Measurements from ENCODE around the gene PLXNA2. TPM values are rescaled to one million over a fixed set of nuclear protein-coding genes. Genes with fewer than 3 reads are reported as not detected.

The PLXNA2 gene
- total and polyA plus RNA-seq, 2 of the 4 experiments (the other 2 are of a cell fraction) = 0.72 to 1.1 TPM

DNA sequence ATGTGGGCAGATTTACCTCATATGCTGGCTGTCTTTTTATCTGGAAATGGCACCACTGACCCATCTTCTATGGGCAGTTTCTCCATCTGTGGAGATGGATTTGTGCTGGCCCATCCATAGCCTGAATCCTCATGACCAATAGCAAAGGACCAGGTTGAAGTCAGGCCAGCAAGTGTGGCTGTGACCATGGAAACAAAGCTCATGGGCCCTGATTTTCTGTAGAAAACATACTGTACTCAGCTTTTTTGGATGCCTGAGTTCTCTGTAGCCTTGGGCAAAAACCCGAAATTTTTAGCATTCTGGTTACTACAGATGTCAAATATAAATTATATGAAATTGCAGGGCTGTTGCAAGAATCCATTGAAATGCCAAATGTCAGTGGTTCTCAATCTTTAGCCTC lies 155.0 kb downstream of the PLXNA2 start:
- Histone ChIP-seq H3K79me1 (ENCODE audit: low read depth in 1 of 2, low read length in 2 of 2) (no peaks in the 10 kb centered on the region), H3K9me3 (ENCODE audit: control insufficient read depth, insufficient read depth, low read length) (no peaks in the 10 kb centered on the region), H2BK5ac (ENCODE audit: low read depth, low read length, poor library complexity, severe bottlenecking) (no peak overlapping the region), H3K4me3 (ENCODE audit: insufficient read depth, low read depth, low read length) (no peak overlapping the region), H3K14ac (replicated peaks; ENCODE audit: low read depth, low read length) (no peak overlapping the region), H3K23ac (ENCODE audit: low read depth, low read length) (no peak overlapping the region), H4K5ac (ENCODE audit: low read depth, low read length) (no peak overlapping the region), H3K4me2 (ENCODE audit: low read depth, low read length) (no peak overlapping the region), H3K4ac (ENCODE audit: low read depth, low read length) (no peak overlapping the region), H2AK5ac (ENCODE audit: low read depth, low read length) (no peak overlapping the region), H3K9ac (ENCODE audit: low read depth, low read length) (no peak overlapping the region), H3K9me1 (ENCODE audit: insufficient read depth, low read length) (peaks cover 5% of the 10 kb centered on the region), H3K4me1 (ENCODE audit: control insufficient read depth, insufficient read depth, low read length) (peaks cover 12% of the 10 kb centered on the region), H4K20me1 (ENCODE audit: insufficient read depth, low read length) (no peaks in the 10 kb centered on the region; the same call in 1 of the 2 replicates), H2BK120ac (ENCODE audit: low read depth, low read length) (no peak overlapping the region), H2AFZ (replicated peaks; ENCODE audit: low read length, poor library complexity) (no peak overlapping the region), H3K56ac (ENCODE audit: extremely low read depth, insufficient read depth, low read length) (no peak overlapping the region), H3K36me3 (ENCODE audit: control insufficient read depth, insufficient read depth, low read length) (no peaks in the 10 kb centered on the region), H2BK15ac (ENCODE audit: low read depth, low read length) (no peak overlapping the region), H2BK20ac (ENCODE audit: low read depth, low read length) (no peak overlapping the region), H3K27ac (ENCODE audit: insufficient read depth, low read length) (no peak overlapping the region), H2AK9ac (replicated peaks; ENCODE audit: low read depth, low read length, poor library complexity) (no peak overlapping the region), H4K91ac (ENCODE audit: insufficient read depth, low read depth, low read length) (no peak overlapping the region), H3K18ac (ENCODE audit: low read depth, low read length) (no peak overlapping the region), H3K27me3 (ENCODE audit: control insufficient read depth, insufficient read depth, low read length) (no peaks in the 10 kb centered on the region), H4K8ac (ENCODE audit: low read depth in 2 of 2, low read length in 2 of 2) (no peak overlapping the region)
- ATAC-seq (ENCODE audit: low read depth) (no peak), DNase-seq (no peak)
- TF ChIP-seq CHD1 (IDR thresholded peaks at IDR 0.05; ENCODE audit: low read depth, low read length) (no peak), MXI1 (IDR thresholded peaks at IDR 0.05; ENCODE audit: borderline replicate concordance, low read depth, low read length) (no peak), SMC3 (IDR thresholded peaks at IDR 0.05; ENCODE audit: low read depth, low read length) (no peak), MAFK (IDR thresholded peaks at IDR 0.05; ENCODE audit: low read depth, low read length) (no peak), FOS (IDR thresholded peaks at IDR 0.05; ENCODE audit: low read depth, low read length) (no peak), RAD21 (IDR thresholded peaks at IDR 0.05; ENCODE audit: low read length) (no peak), CEBPB (IDR thresholded peaks at IDR 0.05; ENCODE audit: low read depth, low read length) (no peak), RFX5 (IDR thresholded peaks at IDR 0.05; ENCODE audit: low read depth, low read length) (no peak), RCOR1 (IDR thresholded peaks at IDR 0.05; ENCODE audit: insufficient replicate concordance, low read length) (no peak), POLR2A (IDR thresholded peaks at IDR 0.05; ENCODE audit: low read depth, low read length) (no peak), MAZ (IDR thresholded peaks at IDR 0.05; ENCODE audit: borderline replicate concordance, low read depth, low read length) (no peak), NFE2L2 (IDR thresholded peaks at IDR 0.05; ENCODE audit: low read depth, low read length) (no peak), BHLHE40 (IDR thresholded peaks at IDR 0.05; ENCODE audit: low read depth, low read length) (no peak)
- TF ChIP-seq, protein P1, sequence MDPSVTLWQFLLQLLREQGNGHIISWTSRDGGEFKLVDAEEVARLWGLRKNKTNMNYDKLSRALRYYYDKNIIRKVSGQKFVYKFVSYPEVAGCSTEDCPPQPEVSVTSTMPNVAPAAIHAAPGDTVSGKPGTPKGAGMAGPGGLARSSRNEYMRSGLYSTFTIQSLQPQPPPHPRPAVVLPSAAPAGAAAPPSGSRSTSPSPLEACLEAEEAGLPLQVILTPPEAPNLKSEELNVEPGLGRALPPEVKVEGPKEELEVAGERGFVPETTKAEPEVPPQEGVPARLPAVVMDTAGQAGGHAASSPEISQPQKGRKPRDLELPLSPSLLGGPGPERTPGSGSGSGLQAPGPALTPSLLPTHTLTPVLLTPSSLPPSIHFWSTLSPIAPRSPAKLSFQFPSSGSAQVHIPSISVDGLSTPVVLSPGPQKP (IDR thresholded peaks at IDR 0.05; ENCODE audit: borderline replicate concordance, low read depth, low read length) = no peak
- TF ChIP-seq, protein P2, sequence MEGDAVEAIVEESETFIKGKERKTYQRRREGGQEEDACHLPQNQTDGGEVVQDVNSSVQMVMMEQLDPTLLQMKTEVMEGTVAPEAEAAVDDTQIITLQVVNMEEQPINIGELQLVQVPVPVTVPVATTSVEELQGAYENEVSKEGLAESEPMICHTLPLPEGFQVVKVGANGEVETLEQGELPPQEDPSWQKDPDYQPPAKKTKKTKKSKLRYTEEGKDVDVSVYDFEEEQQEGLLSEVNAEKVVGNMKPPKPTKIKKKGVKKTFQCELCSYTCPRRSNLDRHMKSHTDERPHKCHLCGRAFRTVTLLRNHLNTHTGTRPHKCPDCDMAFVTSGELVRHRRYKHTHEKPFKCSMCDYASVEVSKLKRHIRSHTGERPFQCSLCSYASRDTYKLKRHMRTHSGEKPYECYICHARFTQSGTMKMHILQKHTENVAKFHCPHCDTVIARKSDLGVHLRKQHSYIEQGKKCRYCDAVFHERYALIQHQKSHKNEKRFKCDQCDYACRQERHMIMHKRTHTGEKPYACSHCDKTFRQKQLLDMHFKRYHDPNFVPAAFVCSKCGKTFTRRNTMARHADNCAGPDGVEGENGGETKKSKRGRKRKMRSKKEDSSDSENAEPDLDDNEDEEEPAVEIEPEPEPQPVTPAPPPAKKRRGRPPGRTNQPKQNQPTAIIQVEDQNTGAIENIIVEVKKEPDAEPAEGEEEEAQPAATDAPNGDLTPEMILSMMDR (conservative IDR thresholded peaks at IDR 0.05; ENCODE audit: low read depth, low read length) = no peak
- TF ChIP-seq, protein P3, sequence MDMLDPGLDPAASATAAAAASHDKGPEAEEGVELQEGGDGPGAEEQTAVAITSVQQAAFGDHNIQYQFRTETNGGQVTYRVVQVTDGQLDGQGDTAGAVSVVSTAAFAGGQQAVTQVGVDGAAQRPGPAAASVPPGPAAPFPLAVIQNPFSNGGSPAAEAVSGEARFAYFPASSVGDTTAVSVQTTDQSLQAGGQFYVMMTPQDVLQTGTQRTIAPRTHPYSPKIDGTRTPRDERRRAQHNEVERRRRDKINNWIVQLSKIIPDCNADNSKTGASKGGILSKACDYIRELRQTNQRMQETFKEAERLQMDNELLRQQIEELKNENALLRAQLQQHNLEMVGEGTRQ (IDR thresholded peaks at IDR 0.05; ENCODE audit: low read depth, low read length) = no peak
- ChIA-PET CTCF (no interaction called here), POLR2A (ENCODE audit: unreplicated experiment) (no interaction called here)
- WGBS, 2 experiments (ENCODE audit: extremely low coverage in 2 of 2, insufficient read length in 1 of 2) = no CpG with 5 or more reads among the region's 1 CpG
- no TSS peak for BruUV-seq (replicated peaks)
- intact Hi-C loops (cut with micrococcal nuclease) = no loop called here
- in situ Hi-C loops (cut with MboI; ENCODE audit: low sequenced_read_pairs) = no loop called here
- dilution Hi-C loops (cut with HindIII; ENCODE audit: low sequenced_read_pairs, unreplicated experiment) = no loop called here
